Limb (tissue), 2 donors: ENCODE results near the gene NLK.
"Not testable (repeated sequence)": the region's sequence is repeated elsewhere in the genome, so short reads cannot be mapped to it uniquely, and the experiment has no call there.

ENCODE experiments used
- DNase-seq, 2 donors: peaks; one replicate each; pipeline ENCODE4 v3.0.0-alpha.2; 2016; ENCODE audit errors: extremely low spot score in 2 of 2

NLK gene

GRCh38 chr17:28071891-28072606, 29.6 kb downstream of the NLK start:
- no peak for DNase-seq

GRCh38 chr17:28072936-28073533, 30.6 kb downstream of the NLK start:
- DNase-seq: no peak

GRCh38 chr17:28074010-28074409, 31.5 kb downstream of the NLK start:
- DNase-seq: no peak

GRCh38 chr17:28076144-28076543, 33.7 kb downstream of the NLK start:
- DNase-seq: no peak

GRCh38 chr17:28077140-28077539, 34.7 kb downstream of the NLK start:
- DNase-seq: not testable (repeated sequence)

- DNase-seq: no peak
Measured at GRCh38 chr17:28078341-28079229, 36.1 kb downstream of the NLK start.

GRCh38 chr17:28081467-28081866, 39.0 kb downstream of the NLK start:
- DNase-seq: no peak

GRCh38 chr17:28085766-28086165, 43.3 kb downstream of the NLK start:
- no peak for DNase-seq

- no peak for DNase-seq
Measured at GRCh38 chr17:28086519-28086918, 44.0 kb downstream of the NLK start.

- no peak for DNase-seq
Measured at GRCh38 chr17:28087743-28088142, 45.3 kb downstream of the NLK start.

GRCh38 chr17:28090551-28090950, 48.1 kb downstream of the NLK start:
- no peak for DNase-seq

GRCh38 chr17:28092088-28092487, 49.6 kb downstream of the NLK start:
- no peak for DNase-seq

GRCh38 chr17:28093999-28094716, 51.7 kb downstream of the NLK start:
- DNase-seq: no peak

- DNase-seq: no peak
Measured at GRCh38 chr17:28096756-28097155, 54.3 kb downstream of the NLK start.

GRCh38 chr17:28097254-28097653, 54.8 kb downstream of the NLK start:
- no peak for DNase-seq

GRCh38 chr17:28097901-28098300, 55.4 kb downstream of the NLK start:
- no peak for DNase-seq

- DNase-seq: not testable (repeated sequence)
Measured at GRCh38 chr17:28098591-28098990, 56.1 kb downstream of the NLK start.

- DNase-seq: no peak
Measured at GRCh38 chr17:28100251-28100650, 57.8 kb downstream of the NLK start.

- DNase-seq: no peak
Measured at GRCh38 chr17:28100936-28101335, 58.5 kb downstream of the NLK start.

- no peak for DNase-seq
Measured at GRCh38 chr17:28101919-28102318, 59.4 kb downstream of the NLK start.

GRCh38 chr17:28105501-28105900, 63.0 kb downstream of the NLK start:
- no peak for DNase-seq

GRCh38 chr17:28110184-28110583, 67.7 kb downstream of the NLK start:
- no peak for DNase-seq
